Muscle layer of colon (tissue), 2 donors: ENCODE measurements around the gene NFATC2IP.
"Not testable (repeated sequence)": the region's sequence is repeated elsewhere in the genome, so short reads cannot be mapped to it uniquely, and the experiment has no call there.

ENCODE experiments used
- H3K27ac ChIP-seq: one replicate; pipeline ENCODE4 v1.7.0; 2013; ENCODE audit warnings: low read depth, mild to moderate bottlenecking, low read length, moderate library complexity
- H3K27me3 ChIP-seq, 2 donors: one replicate each; pipeline ENCODE4 v1.7.0; 2013; ENCODE audit warnings: low read length in 2 of 2, mild to moderate bottlenecking in 2 of 2; ENCODE audit not compliant: insufficient read depth in 2 of 2, control insufficient read depth in 1 of 2
- H3K36me3 ChIP-seq: one replicate; pipeline ENCODE4 v1.7.0; 2013; ENCODE audit warnings: mild to moderate bottlenecking, low read length; ENCODE audit not compliant: insufficient read depth
- H3K4me1 ChIP-seq: one replicate; pipeline ENCODE4 v1.7.0; 2013; ENCODE audit warnings: mild to moderate bottlenecking, low read length; ENCODE audit not compliant: insufficient read depth
- H3K4me3 ChIP-seq, 2 donors: one replicate each; pipeline ENCODE4 v1.7.0; 2013; ENCODE audit warnings: low read length in 2 of 2, low read depth in 1 of 2, mild to moderate bottlenecking in 1 of 2, moderate library complexity in 1 of 2
- H3K9ac ChIP-seq: one replicate; pipeline ENCODE4 v1.7.0; 2013; ENCODE audit warnings: low read length
- H3K9me3 ChIP-seq: one replicate; pipeline ENCODE4 v1.7.0; 2013; ENCODE audit warnings: mild to moderate bottlenecking, low read length
- donor health status: abdominal sarcoma.
- donor health status: Adenocarcinoma of cecum.

Gene NFATC2IP

GRCh38 chr16:28977703-28978662, 27.2 kb downstream of the NFATC2IP start:
- H3K4me1 ChIP-seq: peaks cover 15% of the 10 kb centered on the region
- H3K27ac ChIP-seq: no peak overlapping the region
- H3K9ac ChIP-seq: no peak overlapping the region
- H3K9me3 ChIP-seq: no peaks in the 10 kb centered on the region
- H3K36me3 ChIP-seq: peaks cover 39% of the 10 kb centered on the region
- no peak overlapping the region for H3K4me3 ChIP-seq
- no peaks in the 10 kb centered on the region for H3K27me3 ChIP-seq

- not testable (repeated sequence) for H3K4me3 ChIP-seq, H3K9ac ChIP-seq, H3K9me3 ChIP-seq, H3K27me3 ChIP-seq, H3K4me1 ChIP-seq, H3K27ac ChIP-seq
- H3K36me3 ChIP-seq: peaks cover 53% of the 10 kb centered on the region
These were observed 29.6 kb downstream of the NFATC2IP start for GRCh38 chr16:28980330-28980729.

GRCh38 chr16:28980929-28981328, 30.2 kb downstream of the NFATC2IP start:
- H3K27ac ChIP-seq: no peak overlapping the region
- peaks cover 3% of the 10 kb centered on the region for H3K4me1 ChIP-seq
- H3K27me3 ChIP-seq: no peaks in the 10 kb centered on the region
- no peaks in the 10 kb centered on the region for H3K9me3 ChIP-seq
- no peak overlapping the region for H3K9ac ChIP-seq
- peaks cover 53% of the 10 kb centered on the region for H3K36me3 ChIP-seq
- H3K4me3 ChIP-seq: no peak overlapping the region

GRCh38 chr16:28981517-28981916, 30.8 kb downstream of the NFATC2IP start:
- Histone ChIP-seq H3K4me1 (no peaks in the 10 kb centered on the region), H3K27ac (no peak overlapping the region), H3K27me3 (no peaks in the 10 kb centered on the region), H3K9me3 (no peaks in the 10 kb centered on the region), H3K36me3 (peaks cover 56% of the 10 kb centered on the region), H3K4me3 (no peak overlapping the region), H3K9ac (no peak overlapping the region)

- Histone ChIP-seq H3K27me3 (no peaks in the 10 kb centered on the region), H3K9ac (no peak overlapping the region), H3K27ac (no peak overlapping the region), H3K36me3 (peaks cover 55% of the 10 kb centered on the region), H3K9me3 (peaks cover 4% of the 10 kb centered on the region), H3K4me1 (no peaks in the 10 kb centered on the region), H3K4me3 (no peak overlapping the region)
These were observed 31.7 kb downstream of the NFATC2IP start for GRCh38 chr16:28982418-28982817.

- Histone ChIP-seq H3K9me3 (peaks cover 4% of the 10 kb centered on the region), H3K9ac (no peak overlapping the region), H3K36me3 (peaks cover 54% of the 10 kb centered on the region), H3K27me3 (no peaks in the 10 kb centered on the region), H3K27ac (no peak overlapping the region), H3K4me3 (no peak overlapping the region), H3K4me1 (no peaks in the 10 kb centered on the region)
These were observed 32.2 kb downstream of the NFATC2IP start for GRCh38 chr16:28982949-28983348.

GRCh38 chr16:28983644-28984043, 32.9 kb downstream of the NFATC2IP start:
- Histone ChIP-seq H3K9ac (no peak overlapping the region), H3K4me1 (no peaks in the 10 kb centered on the region), H3K9me3 (peaks cover 4% of the 10 kb centered on the region), H3K27ac (no peak overlapping the region), H3K4me3 (no peak overlapping the region), H3K36me3 (peaks cover 47% of the 10 kb centered on the region), H3K27me3 (no peaks in the 10 kb centered on the region)

- H3K27ac ChIP-seq: no peak overlapping the region
- no peaks in the 10 kb centered on the region for H3K27me3 ChIP-seq
- no peak overlapping the region for H3K4me3 ChIP-seq
- H3K4me1 ChIP-seq: no peaks in the 10 kb centered on the region
- no peak overlapping the region for H3K9ac ChIP-seq
- H3K9me3 ChIP-seq: peaks cover 4% of the 10 kb centered on the region
- peaks cover 45% of the 10 kb centered on the region for H3K36me3 ChIP-seq
These were observed 33.4 kb downstream of the NFATC2IP start for GRCh38 chr16:28984091-28984490.

GRCh38 chr16:28984619-28985135, 33.9 kb downstream of the NFATC2IP start, which contains the start of gene LAT:
LAT (plus strand) TSS chr16:28985052; CDS start chr16:28985418, 366 bp downstream.
- Histone ChIP-seq H3K4me3 (no peak within 1 kb of the TSS), H3K27ac (no peak within 1 kb of the TSS), H3K4me1 (no peaks in the 10 kb centered on the region), H3K27me3 (no peaks in the 10 kb centered on the region), H3K36me3 (peaks cover 45% of the 10 kb centered on the region), H3K9ac (no peak within 1 kb of the TSS), H3K9me3 (peaks cover 4% of the 10 kb centered on the region)

- H3K36me3 ChIP-seq: peaks cover 45% of the 10 kb centered on the region
These were observed 34.7 kb downstream of the NFATC2IP start for GRCh38 chr16:28985211-28986041.

GRCh38 chr16:28986046-28986445, 35.3 kb downstream of the NFATC2IP start:
- peaks cover 4% of the 10 kb centered on the region for H3K9me3 ChIP-seq
- peaks cover 41% of the 10 kb centered on the region for H3K36me3 ChIP-seq
- H3K4me3 ChIP-seq: no peak overlapping the region
- no peaks in the 10 kb centered on the region for H3K4me1 ChIP-seq
- no peak overlapping the region for H3K9ac ChIP-seq
- H3K27ac ChIP-seq: no peak overlapping the region
- no peaks in the 10 kb centered on the region for H3K27me3 ChIP-seq

More at GRCh38 chr16:28985211-28986041, 34.7 kb downstream of the NFATC2IP start:
- H3K9me3 ChIP-seq: peaks cover 4% of the 10 kb centered on the region
- H3K9ac ChIP-seq: no peak overlapping the region
- H3K4me3 ChIP-seq: no peak overlapping the region
- no peak overlapping the region for H3K27ac ChIP-seq
- no peaks in the 10 kb centered on the region for H3K4me1 ChIP-seq
- no peaks in the 10 kb centered on the region for H3K27me3 ChIP-seq
